Measurements from ENCODE around the gene SEMA4G.

The SEMA4G gene, protein sequence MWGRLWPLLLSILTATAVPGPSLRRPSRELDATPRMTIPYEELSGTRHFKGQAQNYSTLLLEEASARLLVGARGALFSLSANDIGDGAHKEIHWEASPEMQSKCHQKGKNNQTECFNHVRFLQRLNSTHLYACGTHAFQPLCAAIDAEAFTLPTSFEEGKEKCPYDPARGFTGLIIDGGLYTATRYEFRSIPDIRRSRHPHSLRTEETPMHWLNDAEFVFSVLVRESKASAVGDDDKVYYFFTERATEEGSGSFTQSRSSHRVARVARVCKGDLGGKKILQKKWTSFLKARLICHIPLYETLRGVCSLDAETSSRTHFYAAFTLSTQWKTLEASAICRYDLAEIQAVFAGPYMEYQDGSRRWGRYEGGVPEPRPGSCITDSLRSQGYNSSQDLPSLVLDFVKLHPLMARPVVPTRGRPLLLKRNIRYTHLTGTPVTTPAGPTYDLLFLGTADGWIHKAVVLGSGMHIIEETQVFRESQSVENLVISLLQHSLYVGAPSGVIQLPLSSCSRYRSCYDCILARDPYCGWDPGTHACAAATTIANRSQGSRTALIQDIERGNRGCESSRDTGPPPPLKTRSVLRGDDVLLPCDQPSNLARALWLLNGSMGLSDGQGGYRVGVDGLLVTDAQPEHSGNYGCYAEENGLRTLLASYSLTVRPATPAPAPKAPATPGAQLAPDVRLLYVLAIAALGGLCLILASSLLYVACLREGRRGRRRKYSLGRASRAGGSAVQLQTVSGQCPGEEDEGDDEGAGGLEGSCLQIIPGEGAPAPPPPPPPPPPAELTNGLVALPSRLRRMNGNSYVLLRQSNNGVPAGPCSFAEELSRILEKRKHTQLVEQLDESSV

GRCh38 chr10:100969187-100970075, at the start of gene SEMA4G:
TSS of gene SEMA4G (plus strand) at chr10:100969504. CDS start at chr10:100972913, 3,409 bp downstream.
- peak in 1 of 3 donors; percentile 36 for DNase-seq (ENCODE audit: low read depth in 3 of 3, low spot score in 1 of 3)

DNA sequence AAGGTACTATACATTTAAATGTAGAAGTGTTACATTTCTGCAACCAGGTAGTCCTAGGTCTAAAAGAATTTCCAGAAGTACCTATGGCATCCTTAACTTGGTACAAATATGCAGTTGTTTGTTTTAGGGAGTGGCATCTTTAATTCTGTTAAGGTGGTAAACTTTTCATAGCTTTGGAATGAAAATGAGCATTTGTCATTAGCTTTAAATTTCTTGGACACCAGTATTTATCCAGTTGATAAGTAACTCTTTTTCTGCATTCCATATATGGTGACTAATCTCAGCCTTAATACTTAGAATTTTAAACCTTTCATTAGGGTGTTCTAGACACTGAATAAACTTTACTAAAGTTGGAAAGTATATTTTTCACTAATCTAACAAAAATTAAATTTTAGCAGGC, 45.7 kb upstream of the SEMA4G start:
- no peak for DNase-seq (ENCODE audit: low read depth in 3 of 3, low spot score in 1 of 3)

DNA sequence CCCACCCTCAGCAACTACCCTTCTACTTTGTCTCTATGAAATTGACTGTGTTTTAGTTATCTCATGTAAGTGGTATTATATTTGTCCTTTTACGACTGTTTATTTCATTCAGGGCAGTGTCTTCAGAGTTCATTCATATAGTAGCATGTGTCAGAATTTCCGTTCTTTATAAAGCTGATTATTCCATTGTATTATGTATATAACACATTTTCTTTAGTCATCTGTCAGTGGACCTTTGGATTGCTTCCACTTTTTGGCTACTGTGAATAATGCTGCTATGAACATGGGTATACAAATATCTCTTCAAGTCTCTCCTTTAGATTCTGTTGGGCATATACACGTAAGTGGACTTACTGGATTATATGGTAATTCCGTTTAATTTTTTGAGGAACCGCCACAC, 42.0 kb upstream of the SEMA4G start:
- DNase-seq (ENCODE audit: low read depth in 3 of 3, low spot score in 1 of 3): no peak

DNA sequence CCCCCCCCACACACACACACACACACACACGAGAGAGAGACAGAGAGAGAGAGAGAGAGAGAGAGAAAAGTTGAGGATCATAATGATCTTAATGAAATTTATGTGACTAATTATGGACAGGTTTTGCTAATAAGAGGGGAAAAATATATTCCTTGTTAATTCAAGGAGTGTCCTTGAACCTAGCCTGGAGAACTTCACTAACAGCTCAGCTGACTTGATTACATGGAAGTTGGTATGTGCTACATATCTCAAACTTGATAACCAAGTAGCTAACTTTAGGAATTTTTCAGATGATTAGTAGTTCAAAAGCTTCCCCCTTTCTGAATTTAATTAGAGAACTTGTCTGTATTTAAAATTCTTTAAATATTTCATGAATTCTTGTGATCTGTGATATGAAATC, 41.3 kb upstream of the SEMA4G start:
- no peak for DNase-seq (ENCODE audit: low read depth in 3 of 3, low spot score in 1 of 3)

GRCh38 chr10:100930368-100930767, 38.9 kb upstream of the SEMA4G start:
- DNase-seq (ENCODE audit: low read depth in 3 of 3, low spot score in 1 of 3): no peak

GRCh38 chr10:100934084-100934659, 35.1 kb upstream of the SEMA4G start:
- no peak for DNase-seq (ENCODE audit: low read depth in 3 of 3, low spot score in 1 of 3)

GRCh38 chr10:100939763-100940344, 29.4 kb upstream of the SEMA4G start:
- no peak for DNase-seq (ENCODE audit: low read depth in 3 of 3, low spot score in 1 of 3)

GRCh38 chr10:100942229-100942628, 27.1 kb upstream of the SEMA4G start:
- DNase-seq (ENCODE audit: low read depth in 3 of 3, low spot score in 1 of 3): no peak

GRCh38 chr10:100943508-100943907, 25.8 kb upstream of the SEMA4G start:
- no peak for DNase-seq (ENCODE audit: low read depth in 3 of 3, low spot score in 1 of 3)

GRCh38 chr10:100945754-100946153, 23.6 kb upstream of the SEMA4G start:
- no peak for DNase-seq (ENCODE audit: low read depth in 3 of 3, low spot score in 1 of 3)

- no peak for DNase-seq (ENCODE audit: low read depth in 3 of 3, low spot score in 1 of 3)
Observed at GRCh38 chr10:100948916-100949315, 20.4 kb upstream of the SEMA4G start.

GRCh38 chr10:100960251-100960650, 9.1 kb upstream of the SEMA4G start:
- no peak for DNase-seq (ENCODE audit: low read depth in 3 of 3, low spot score in 1 of 3)

DNA sequence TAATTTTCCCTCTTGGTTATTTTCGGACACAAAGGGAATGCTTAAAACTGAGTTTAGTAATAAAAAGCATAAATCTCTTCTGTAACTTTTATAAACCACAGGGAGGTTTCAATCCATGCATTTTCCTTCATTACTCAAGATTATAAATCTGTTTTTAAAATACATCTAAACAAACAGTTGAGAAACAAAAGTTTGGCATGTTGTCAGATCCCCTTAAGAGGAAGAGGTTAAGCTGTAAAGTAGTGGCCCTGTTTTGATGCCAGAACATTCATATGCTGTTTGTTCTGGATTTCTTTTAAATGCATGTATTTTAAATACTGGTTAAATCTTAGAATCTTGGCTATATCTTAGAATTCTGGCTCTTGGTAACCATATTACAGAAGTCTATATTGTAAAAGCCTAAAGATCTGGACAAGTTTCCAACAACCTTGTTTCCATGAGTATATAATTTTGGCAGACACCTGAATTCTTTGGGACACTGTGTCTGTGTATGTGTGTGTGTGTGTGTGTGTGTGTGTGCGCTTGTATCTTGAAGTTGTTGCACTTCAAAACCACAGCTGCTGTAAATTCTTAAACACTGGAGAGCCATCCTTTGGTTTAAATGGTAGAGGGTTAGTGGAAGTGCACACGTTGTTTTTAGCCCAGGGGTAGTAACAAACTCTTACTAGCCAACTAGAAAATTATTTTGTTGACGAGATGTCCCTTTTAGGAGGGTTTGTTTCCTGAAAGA, 6.8 kb upstream of the SEMA4G start:
- no peak for DNase-seq (ENCODE audit: low read depth in 3 of 3, low spot score in 1 of 3)

GRCh38 chr10:100963826-100964225, 5.5 kb upstream of the SEMA4G start:
- DNase-seq (ENCODE audit: low read depth in 3 of 3, low spot score in 1 of 3): no peak

DNA sequence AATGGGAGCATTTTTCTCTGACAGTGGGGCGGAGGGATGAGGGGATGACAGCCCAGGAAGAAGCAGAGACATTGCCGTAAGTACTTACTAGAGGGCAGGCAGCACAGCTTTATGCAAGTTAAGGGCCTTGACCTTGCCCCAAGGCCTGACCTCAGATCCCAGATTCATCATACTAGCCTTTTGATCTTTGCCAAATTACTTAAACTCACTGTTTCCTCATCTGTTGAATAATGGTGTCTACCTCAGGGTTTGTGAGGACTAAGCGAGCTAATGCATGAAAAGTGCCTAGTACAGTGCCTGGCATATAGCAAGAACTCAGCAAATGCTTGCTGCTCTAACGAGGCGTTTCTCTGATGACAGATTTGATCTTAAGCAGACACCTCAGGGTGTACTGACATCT, 3.5 kb upstream of the SEMA4G start:
- DNase-seq (ENCODE audit: low read depth in 3 of 3, low spot score in 1 of 3): no peak

DNA sequence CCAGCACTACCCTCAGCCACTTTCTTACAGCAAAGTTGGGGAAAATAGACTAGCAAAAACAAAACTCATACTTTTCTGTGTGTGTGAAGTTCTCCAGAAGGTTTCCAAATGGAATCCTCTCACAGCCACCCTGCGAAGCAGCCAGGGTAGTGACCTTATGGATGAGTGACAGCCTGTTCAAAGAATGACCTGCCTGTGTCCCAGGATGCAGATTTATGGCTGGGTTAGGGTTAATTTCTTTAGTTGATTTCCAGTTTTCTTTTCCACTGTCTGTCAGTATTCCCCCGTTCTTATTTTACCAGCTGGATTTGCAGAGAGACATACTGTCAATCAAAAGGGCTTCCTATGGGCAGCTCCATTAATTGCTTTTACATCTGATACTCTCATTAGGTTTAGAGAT, 2.4 kb upstream of the SEMA4G start:
- DNase-seq (ENCODE audit: low read depth in 3 of 3, low spot score in 1 of 3): no peak

DNA sequence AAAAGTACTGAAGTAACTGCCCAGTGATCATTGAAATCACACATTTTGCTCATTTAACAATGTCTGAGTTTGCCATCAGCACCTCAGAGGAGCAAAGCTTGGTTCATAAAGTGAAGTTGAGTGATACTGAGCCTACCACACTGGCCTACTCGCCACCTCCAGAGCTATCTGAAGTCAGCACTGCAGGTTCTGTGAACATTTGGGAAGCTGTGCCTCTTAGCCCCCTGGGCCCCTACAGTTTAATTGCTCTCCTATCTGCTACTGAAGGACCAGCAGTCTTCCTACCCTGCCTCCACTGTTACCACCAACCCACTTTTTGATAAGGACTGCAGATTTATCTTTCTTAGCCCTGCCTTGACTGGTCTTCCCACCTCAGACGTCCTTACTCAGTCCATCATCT, 2.0 kb upstream of the SEMA4G start:
- DNase-seq (ENCODE audit: low read depth in 3 of 3, low spot score in 1 of 3): no peak

DNA sequence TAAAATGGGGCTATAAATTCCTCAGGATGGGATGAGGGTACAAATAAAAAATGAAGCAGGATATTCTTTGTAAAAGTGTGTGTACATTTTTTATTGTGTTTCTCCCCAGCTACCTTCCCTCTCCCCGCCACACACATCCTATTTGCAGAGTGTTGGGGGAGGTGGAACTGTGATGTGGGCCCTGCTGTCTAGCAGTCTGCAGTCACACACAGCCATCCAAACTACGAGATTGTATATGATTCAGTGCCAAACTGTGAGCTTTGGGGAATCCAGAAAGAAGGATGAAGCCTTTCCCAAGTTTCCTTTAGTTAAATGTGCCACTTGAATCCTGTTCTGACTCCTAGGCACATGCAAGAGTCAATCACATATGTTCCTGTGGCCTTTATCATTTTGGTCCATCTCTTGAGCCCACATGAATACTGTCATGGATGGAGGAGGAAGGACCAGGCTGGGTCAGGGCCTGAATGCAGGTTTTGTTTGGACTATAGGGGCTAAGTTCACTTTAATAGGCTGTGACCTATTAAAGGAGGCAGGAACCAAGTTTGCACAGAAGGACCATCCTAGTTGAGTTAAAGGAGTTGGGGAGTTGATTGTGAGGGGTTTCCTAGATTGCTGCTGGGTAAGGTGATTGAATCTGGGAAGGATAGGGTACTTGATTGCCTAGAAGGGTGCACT, 1.1 kb upstream of the SEMA4G start:
- DNase-seq (ENCODE audit: low read depth in 3 of 3, low spot score in 1 of 3): no peak

DNA sequence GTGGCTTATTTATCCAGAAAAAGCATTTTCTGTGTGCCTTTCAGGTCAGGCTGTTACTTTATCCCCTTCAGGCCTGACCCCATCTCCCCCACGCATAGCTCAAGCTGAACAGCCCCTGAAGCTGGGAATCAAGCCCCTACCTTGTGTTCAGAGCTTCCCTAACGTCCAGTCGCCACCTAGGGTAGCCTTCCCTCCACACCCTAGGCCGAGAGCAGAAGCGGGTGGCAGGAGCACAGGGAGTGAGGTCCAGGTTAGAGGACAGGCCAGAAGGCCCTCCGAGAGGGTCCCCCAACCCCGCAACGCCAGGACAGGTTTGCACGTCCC, 479 bp upstream of the SEMA4G start:
- DNase-seq (ENCODE audit: low read depth in 3 of 3, low spot score in 1 of 3): no peak
